ENCODE data around the gene BTD.
"Not testable (repeated sequence)": the region's sequence is repeated elsewhere in the genome, so short reads cannot be mapped to it uniquely, and the experiment has no call there.

The BTD gene

GRCh38 chr3:15602146-15602536 lies 596 bp downstream of the BTD start:
- DNase-seq (ENCODE audit: low spot score) = no peak

DNA sequence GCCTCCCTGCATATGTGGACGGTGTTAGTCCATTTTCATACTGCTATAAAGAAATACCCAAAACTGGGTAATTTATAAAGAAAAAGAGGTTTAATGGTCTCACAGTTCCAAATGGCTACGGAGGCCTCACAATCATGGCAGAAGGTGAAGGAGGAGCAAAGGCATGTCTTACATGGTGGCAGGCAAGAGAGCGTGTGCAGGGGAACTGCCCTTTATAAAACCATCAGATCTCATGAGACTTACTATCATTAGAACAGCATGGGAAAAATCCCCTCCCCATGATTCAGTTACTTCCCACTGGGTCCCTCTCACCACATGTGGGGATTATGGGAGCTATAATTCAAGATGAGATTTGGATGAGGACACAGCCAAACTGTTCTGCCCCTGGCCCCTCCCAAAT lies 1.3 kb downstream of the BTD start:
- DNase-seq (ENCODE audit: low spot score) = not testable (repeated sequence)

- not testable (repeated sequence) for DNase-seq (ENCODE audit: low spot score)
Measured at GRCh38 chr3:15604584-15604983, 3.0 kb downstream of the BTD start.

DNA sequence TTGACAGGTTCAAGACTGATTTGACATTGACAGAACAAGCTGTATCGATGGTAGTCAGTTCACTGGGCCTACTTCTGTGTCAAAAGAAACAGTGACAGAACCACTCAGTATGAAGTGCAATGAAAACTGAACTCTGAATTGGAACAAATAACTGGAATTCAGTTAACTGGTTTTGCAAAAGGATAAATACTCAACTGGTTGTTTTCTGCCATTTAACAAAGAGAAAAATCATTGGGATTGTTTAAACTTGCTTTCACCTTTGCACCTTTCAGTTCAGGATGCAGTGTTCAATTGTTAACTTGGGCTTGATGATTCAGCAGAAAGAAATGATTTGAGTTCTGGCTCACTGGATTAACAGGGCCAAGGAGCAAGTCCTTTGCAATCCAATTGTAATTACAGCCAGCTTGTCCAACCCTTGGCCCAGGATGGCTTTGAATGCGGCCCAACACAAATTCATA lies 4.9 kb downstream of the BTD start:
- DNase-seq (ENCODE audit: low spot score) = no peak

GRCh38 chr3:15610082-15610759 lies 8.7 kb downstream of the BTD start:
- no peak for DNase-seq (ENCODE audit: low spot score)

- no peak for DNase-seq (ENCODE audit: low spot score)
Measured at GRCh38 chr3:15611018-15611417, 9.5 kb downstream of the BTD start.

GRCh38 chr3:15612001-15612400 lies 10.5 kb downstream of the BTD start:
- no peak for DNase-seq (ENCODE audit: low spot score)

DNA sequence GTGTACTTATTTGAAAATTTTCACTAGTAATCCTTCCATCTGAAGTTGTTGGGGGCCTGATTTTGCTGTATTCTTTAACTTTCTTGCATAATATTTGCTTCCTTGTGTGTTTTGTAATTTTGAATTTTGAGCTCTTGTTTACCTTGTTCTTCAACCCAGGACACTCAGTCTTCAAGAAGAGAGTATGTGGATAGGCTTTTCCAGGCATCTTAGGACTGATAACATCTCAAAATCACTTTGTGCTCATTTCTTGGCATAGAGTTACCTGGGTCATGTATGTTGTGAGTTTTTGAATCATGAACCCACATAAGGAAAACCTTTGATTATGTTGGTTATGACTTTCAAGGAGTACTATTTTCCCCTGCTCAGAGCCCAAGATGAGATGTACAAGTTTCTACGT lies 13.4 kb downstream of the BTD start:
- no peak for DNase-seq (ENCODE audit: low spot score)

DNA sequence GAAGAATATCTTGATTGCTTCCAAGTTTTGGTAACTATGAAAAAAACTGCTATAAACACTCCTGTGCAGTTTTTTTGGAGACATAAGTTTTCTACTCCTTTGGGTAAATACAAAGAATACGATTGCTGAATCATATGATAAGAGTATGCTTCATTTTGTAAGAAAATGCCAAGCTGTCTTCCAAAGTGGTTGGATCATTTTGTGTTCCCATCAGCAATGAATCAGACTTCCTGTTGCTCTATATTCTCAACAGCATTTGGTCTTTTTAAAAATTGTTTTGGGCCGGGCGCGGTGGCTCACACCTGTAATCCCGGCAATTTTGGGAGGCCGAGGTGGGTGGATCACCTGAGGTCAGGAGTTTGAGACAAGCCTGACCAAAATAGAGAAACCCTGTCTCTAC lies 14.5 kb downstream of the BTD start:
- DNase-seq (ENCODE audit: low spot score) = no peak

DNA sequence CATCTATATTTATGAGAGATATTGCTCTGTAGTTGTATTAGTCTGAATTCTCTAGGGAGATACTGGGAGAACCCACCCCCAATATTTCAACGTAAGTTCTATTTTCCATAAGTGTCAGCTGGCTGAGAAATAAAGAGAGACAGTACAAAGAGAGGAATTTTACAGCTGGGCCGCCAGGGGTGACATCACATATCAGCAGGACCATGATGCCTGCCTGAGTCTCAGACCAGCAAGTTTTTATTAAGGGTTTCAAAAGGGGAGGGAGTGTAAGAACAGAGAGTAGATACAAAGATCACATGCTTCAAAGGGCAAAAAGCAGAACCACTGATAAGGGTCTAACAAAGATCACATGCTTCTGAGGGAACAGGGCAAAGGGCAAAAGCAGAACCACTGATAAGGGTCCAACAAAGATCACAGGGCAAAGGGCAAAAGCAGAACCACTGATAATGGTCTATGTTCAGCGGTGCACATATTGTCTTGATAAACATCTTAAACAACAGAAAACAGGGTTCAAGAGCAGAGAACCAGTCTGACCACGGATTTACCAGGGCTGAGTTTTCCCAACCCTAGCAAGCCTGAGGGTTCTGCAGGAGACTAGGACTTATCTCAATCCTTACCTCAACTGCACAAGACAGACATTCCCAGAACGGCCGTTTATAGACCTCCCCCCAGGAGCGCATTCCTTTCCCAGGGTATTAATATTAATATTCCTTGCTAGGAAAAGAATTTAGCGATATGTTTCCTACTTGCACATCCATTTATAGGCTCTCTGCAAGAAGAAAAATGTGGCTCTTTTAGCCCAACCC lies 18.3 kb downstream of the BTD start:
- not testable (repeated sequence) for DNase-seq (ENCODE audit: low spot score)

DNA sequence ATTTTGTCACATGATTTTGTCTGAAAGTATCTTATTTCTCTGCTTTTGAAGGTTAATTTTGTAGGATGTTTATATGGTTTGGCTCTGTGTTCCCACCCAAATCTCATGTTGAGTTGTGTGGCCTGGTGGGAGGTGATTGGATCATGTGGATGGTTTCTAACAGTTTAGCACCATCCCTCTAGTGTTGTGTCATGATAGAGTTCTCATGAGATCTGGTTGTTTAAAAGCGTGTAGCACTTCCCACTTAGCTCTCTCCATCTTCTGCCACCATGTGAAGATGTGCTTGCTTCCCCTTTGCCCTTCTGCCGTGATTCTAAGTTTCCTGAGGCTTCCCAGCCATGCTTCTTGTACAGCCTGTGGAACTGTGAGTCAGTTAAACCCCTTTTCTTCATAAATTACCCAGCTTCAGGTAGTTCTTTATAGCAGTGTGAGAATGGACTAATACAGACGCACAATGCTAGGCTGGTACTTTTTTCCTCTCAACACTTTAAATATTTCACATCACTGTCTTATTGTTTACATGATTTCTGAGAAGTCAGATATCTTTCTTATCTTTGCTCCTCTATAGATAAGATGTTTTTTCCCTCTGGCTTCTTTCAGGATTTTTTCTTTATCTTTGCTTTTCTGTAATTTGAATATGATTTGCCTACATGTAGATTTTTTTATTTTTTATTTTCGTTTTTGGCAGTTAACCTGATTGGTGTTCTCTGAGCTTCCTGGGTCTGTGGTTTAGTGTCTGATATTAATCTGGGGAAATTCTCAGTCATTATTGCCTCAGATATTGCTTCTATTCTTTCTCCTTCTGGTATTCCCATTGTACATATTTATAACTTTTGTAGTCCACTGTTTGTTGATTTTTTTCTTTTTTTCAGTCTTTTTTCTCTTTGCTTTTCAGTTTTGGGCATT lies 22.2 kb downstream of the BTD start:
- no peak for DNase-seq (ENCODE audit: low spot score)

GRCh38 chr3:15628967-15629366 lies 27.4 kb downstream of the BTD start:
- DNase-seq (ENCODE audit: low spot score) = no peak

GRCh38 chr3:15629860-15630597 lies 28.5 kb downstream of the BTD start:
- peak; percentile 62 for DNase-seq (ENCODE audit: low spot score)

- DNase-seq (ENCODE audit: low spot score) = no peak
Measured at GRCh38 chr3:15630646-15631350, 29.3 kb downstream of the BTD start.

DNA sequence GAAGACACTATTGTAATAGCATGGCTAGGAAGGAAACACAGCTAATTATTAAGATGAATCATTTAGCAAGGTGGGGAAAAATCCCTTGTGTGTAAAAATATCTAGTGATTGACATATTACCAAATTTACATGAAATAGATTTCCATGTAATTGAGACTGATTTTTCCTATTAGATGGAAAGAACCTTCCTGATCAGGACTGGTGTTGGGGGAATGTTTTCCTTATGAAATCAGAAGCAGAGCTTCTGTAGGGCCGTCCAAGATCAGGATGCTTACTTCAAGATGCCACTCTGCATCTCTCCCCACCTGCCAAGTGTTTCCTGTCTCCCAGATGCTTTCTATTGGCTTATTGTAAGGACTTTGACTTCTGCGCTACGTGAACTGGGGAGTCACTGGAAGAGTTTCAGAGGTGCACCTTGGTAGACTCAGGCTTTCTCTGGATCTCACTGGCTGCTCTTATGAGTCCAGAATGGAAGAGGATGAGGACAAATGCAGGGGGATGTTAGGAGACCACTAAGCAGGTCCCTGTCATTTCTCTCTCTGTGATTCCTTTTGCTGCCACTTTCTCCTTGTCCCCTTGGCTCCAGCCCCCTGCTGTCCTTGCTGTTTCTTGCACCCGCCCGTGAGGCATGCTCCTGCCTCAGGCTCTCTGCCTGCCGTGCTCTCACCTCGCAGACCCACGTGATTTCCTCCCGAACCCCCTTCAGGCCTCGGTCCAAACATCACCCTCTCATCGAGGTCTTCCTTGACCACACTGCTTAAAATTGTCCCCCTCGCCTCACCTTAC lies 30.1 kb downstream of the BTD start:
- DNase-seq (ENCODE audit: low spot score) = no peak

- no peak for DNase-seq (ENCODE audit: low spot score)
Measured at GRCh38 chr3:15632212-15632580, 30.7 kb downstream of the BTD start.

DNA sequence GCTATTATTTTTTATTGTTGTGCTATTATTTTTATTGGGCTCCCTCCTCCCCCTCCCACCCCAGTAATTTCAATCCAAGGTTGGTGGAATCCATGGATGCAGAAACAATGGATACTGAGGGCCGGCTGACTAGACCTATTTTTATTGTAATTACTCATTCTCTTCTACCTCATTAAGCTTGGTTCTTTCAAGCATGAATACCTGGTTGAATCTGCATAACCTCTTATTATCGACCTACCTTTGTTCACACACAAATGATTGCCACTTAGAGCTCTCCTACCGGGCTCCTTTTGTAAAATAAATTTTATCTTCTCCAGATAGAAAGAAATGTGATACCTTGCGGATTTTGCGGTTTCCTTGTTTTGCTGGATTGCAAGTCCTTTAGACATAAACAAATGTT lies 31.6 kb downstream of the BTD start:
- no peak for DNase-seq (ENCODE audit: low spot score)

DNA sequence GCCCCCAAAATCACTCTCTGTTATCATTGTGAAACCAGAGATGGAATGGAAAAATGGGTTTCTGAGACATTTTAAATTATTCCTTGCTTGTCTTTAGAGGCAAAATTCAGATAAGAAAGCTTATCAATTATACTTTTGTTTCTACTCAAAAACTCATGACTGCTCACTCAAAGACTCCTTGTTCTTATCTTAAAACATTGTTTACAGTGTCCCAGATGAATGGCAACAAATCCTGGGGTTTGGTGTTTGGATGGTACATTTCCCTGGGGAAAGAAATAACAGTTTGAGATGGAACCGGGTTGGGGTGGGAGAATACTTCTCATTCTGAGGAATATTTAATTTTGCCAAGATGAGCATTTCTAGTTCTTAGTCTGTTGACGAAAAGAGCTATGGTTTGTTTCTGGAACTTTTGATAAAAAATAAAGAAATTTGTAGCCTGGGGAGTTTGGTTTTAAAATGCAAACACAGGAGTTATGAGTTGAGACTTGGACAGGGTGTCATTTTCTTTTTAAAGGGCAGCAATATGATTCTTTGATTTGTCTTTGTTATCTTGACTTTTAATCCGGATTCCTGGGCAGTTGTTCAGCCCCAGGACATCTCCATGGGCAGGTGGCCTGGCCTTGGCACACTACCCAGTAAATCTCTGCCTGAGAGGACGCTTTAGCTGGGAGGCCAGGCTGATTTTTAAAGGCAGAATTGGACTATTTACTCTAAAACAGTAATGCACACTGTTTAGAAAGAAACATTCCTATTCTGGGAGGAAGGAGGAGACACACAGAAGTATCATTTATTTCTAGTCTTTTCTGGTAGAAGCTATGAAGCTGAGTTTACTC lies 32.4 kb downstream of the BTD start:
- DNase-seq (ENCODE audit: low spot score) = no peak

- DNase-seq (ENCODE audit: low spot score) = no peak
Measured at GRCh38 chr3:15634671-15635070, 33.1 kb downstream of the BTD start.
